GM20000 (cell line): ENCODE measurements around the gene GAST.
"Not testable (repeated sequence)": the region's sequence is repeated elsewhere in the genome, so short reads cannot be mapped to it uniquely, and the experiment has no call there.

Experiments used
- DNase-seq: peaks from one replicate; pipeline ENCODE4 v3.0.0; 2012; ENCODE audit warnings: low spot score
- TF ChIP-seq, protein P1 (sequence below): IDR thresholded peaks from 2 replicates; pipeline ENCODE4 v1.5.1; 2012; ENCODE audit warnings: mild to moderate bottlenecking, control low read depth; ENCODE audit errors: extremely low read depth, missing control alignments

Gene GAST

GRCh38 chr17:41679740-41680425 lies 32.2 kb upstream of the GAST start:
- no peak for DNase-seq
- TF ChIP-seq, protein P1, sequence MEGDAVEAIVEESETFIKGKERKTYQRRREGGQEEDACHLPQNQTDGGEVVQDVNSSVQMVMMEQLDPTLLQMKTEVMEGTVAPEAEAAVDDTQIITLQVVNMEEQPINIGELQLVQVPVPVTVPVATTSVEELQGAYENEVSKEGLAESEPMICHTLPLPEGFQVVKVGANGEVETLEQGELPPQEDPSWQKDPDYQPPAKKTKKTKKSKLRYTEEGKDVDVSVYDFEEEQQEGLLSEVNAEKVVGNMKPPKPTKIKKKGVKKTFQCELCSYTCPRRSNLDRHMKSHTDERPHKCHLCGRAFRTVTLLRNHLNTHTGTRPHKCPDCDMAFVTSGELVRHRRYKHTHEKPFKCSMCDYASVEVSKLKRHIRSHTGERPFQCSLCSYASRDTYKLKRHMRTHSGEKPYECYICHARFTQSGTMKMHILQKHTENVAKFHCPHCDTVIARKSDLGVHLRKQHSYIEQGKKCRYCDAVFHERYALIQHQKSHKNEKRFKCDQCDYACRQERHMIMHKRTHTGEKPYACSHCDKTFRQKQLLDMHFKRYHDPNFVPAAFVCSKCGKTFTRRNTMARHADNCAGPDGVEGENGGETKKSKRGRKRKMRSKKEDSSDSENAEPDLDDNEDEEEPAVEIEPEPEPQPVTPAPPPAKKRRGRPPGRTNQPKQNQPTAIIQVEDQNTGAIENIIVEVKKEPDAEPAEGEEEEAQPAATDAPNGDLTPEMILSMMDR, result no peak

DNA sequence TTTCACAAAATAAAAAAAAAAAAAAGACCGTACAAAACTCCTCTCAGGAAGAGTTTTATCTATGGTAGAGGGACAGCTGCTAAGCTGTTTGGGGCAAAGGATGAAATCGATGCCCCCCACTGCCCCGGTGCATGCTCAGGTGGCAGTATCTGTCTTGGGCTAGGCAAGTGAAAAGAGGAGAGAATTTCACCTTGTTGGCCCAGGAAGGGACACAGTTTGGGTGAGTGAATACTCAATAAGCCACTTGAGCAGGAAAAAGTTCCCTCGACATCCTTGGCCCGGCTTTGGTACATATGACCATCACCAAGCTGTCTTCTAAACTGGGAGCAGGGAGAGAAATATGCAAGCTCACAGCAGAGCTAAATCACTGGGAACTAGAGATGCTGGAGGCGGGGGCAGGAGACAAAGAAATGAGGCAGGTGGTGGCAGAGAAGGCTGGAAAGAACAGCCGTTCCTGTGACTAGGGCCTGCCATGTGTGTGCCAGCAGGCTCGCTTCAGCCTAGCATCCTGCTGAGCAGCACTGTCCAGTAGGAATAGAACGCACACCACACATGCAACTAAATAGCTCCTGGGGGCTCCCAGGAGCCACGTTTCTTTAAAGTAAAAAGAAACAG lies 31.6 kb upstream of the GAST start:
- TF ChIP-seq, protein P1, result no peak
- no peak for DNase-seq

GRCh38 chr17:41681776-41682175 lies 30.4 kb upstream of the GAST start:
- DNase-seq, result no peak
- TF ChIP-seq, protein P1, result no peak

- TF ChIP-seq, protein P1, result no peak
- no peak for DNase-seq
Measured at GRCh38 chr17:41682631-41683030, 29.5 kb upstream of the GAST start.

DNA sequence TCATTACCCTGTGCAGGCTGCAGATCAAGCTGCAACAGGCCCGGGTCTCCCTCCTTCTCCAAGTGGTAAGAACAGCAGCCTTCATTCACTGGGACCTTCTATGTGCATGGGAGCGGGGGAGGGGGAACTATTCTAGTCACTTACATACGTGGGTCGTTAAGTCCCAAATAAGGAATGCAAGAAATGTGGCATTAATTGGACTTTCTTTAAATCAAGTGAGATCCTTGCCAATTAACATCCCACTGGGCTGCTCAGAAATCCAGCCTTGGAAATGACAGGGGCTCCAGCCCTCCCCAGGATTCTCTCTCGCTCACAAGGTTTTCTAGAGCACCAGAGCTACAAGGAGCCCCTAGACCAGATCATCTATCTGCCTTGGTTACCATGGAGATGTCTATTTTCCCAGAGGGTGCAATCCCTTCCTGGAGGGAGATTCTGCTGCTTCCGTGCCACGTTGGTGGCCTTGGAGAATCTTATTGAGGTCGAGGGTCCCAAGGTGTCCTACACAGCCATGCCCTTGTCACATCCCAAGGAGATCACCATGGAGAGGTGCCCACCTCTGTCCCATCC lies 28.6 kb upstream of the GAST start:
- TF ChIP-seq, protein P1, result no peak
- DNase-seq, result no peak

DNA sequence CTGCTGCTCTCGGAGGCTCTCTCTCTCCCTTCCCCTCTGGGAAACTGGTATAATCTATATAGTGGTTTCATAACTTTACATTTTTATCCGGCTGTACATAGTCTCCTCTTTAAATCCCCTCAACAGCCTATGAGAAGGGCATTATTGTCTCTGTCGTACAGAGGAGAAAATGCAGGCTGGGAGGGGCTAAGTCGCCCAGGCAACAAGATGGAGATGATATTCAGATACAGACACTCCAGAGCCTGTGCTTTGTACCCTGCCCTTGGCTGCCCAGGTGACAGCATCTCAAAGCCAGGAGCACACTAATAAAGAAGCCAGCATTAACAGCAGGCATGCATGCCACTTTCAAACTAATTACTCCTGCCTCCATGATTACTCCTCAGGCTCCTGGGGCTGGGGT lies 28.1 kb upstream of the GAST start:
- no peak for DNase-seq
- TF ChIP-seq, protein P1, result no peak

- DNase-seq, result not testable (repeated sequence)
Measured at GRCh38 chr17:41685753-41686152, 26.4 kb upstream of the GAST start.

DNA sequence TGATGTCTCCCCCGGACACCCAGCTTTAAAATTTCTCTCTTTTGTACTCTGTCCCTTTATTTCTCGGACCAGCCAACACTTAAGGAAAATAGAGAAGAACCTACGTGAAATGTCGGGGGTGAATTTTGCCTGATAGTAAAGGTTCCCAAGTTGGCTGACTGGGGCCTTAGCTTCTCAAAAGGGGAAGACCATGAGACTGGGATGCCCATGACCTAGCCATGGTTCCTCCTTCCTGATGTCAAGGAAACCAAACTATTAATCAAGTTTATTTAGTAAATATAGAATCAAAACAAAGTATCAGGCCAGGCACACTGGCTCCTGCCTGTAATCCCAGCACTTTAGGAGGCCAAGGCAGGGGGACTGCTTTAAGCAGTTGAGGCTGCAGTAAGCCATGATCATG lies 25.9 kb upstream of the GAST start:
- TF ChIP-seq, protein P1, result no peak
- DNase-seq, result no peak
